Brain pericyte (primary cell): ENCODE data around the gene POLN.

Source experiments
- DNase-seq: peaks from one replicate; pipeline ENCODE4 v3.0.0-alpha.2; 2012; ENCODE audit warnings: low read depth, low spot score

The POLN gene

GRCh38 chr4:2059726-2060602 is 182.0 kb downstream of the POLN start:
- DNase-seq = no peak

DNA sequence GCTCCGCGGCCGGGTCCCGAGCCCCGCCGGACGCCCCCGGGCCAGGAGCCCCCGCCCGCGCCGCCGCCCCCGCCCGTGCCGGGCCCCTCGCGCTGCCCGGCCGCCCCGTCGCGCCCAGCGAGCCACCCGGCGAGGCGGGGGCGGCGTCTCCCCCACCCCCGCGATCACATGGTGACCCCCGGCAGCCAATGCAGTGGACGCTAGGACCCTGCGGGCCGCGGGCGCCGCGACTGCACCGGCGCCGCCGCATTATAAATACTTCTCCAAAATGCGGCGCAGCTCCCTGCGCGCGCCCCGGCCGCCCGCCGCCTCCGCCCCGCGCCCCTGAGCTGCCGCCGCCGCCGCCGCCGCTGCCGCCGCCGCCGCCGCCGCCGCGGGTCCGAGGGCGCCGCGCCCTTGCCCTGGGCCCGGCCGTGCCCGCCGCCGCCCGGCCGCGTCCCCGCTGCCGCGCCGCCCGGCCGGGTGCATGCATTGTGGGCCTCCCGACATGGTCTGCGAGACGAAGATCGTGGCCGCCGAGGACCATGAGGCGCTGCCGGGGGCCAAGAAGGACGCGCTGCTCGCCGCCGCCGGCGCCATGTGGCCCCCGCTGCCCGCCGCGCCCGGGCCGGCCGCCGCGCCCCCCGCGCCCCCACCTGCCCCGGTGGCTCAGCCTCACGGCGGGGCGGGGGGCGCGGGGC is 182.7 kb downstream of the POLN start, which contains the start of gene NAT8L:
NAT8L (plus strand) TSS at position 282 of the 680 bp plus-strand sequence; CDS start at position 467, 185 bp downstream.
- no peak for DNase-seq

DNA sequence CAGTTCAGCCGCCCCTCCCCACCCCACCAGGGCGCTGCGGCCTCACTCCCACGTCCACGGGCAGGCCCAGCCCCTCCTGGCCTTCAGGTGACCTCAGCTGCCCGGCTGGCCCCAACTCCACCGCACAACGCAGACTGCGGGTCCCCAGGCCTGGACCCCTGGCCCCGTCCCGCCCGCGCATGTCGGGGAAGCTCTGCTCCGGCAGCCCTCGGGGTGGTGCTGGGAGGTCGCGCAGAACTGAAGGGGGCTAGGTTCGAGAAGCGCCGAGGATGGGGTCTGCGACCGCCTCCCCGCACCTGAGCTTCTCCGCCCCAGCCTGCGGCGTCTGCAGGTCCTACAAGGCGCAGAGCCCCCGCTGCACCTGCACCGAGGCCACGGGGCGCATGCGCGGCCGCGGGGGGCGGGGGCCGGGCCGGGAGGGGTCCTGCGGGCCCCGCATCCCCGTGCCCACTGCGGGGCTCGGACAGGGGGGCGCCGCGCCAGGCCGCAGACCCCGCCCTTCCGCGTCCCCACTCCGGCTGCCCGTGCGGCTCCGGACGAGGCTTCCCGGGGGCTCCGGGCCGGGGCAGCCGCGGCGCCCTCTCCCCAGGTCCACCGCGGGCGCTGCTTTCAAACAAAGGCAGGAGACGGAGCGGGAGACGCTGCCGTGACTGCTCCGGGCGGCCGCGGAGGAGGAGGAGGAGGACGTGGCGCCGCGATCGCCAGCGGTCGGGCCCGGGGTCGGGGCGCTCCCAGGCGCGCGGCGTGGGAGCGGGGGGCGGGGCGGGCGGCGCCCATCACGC is 183.5 kb downstream of the POLN start:
- no peak for DNase-seq

GRCh38 chr4:2057382-2058065 is 184.4 kb downstream of the POLN start:
- no peak for DNase-seq

DNA sequence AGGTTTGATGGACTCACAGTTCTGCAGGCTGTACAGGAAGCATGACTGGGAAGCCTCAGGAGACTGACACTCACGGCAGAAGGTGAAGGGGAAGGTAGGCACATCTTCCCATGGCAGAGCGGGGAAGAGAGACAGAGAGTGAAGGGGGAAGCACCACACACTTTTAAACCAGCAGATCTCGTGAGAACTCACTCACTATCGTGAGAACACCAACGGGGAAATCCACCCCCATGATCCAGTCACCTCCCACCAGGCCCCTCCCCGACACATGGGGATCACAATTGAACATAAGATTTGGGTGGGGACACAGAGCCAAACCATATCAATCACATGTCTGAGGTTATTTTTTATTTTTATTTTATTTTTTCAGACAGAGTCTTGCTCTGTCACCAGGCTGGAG is 187.7 kb downstream of the POLN start:
- DNase-seq = no peak

DNA sequence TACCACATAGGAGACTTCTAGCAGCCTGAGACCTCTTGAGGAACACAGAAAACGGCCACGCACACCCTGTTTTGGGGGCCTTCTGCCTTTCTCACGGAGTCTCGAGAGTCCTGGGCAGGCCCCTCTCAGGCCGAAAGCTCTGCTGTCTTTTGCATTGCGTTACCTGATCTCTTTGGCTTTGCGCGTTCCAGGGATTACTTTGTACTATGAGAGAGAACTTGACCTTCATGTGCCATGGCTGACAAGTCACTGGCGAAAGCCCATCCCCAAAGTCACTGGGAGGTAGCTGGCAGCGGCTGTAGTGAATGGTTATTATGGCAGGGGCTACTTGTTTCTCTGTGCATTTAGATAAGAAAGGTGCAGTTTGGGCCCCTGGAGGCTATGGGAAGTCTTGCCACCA is 190.8 kb downstream of the POLN start:
- no peak for DNase-seq

DNA sequence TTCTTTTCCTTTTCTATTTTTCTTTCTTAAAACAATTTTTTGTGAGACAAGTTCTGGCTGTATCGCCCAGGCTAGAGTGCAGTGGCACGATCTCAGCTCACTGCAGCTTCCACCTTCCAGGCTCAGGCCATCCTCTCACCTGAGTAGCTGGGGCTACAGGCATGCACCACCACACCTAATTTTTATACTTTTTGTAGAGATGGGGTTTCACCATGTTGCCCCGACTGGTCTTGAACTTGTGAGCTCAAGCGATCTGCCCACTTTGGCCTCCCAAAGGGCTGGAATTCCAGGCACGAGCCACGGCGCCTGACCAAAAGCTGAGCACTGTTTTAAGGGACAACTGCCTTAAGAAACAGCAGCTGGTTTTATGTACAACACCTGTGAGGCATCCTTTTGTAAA is 192.1 kb downstream of the POLN start:
- DNase-seq = no peak

GRCh38 chr4:2049381-2049780 is 192.5 kb downstream of the POLN start:
- no peak for DNase-seq

DNA sequence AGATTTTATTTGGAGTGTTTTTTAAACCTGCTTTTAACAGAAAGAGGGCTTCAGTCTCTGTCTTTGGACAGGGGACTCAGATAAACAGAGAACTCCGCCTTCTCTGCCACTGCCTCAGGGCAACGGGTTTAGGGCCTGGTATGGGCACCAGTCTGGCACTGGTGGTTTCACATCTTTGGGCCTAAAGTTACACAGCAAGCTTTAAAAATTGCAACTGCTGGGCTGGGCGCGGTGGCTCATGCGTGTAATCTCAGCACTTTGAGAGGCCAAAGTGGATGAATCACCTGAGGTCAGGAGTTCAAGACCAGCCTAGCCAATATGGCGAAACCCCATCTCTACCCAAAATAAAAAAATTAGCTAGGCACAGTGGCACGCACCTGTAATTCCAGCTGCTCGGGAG is 193.1 kb downstream of the POLN start:
- no peak for DNase-seq

- no peak for DNase-seq
Observed at GRCh38 chr4:2047781-2048581, 193.9 kb downstream of the POLN start.

GRCh38 chr4:2047031-2047660 is 194.8 kb downstream of the POLN start:
- no peak for DNase-seq

DNA sequence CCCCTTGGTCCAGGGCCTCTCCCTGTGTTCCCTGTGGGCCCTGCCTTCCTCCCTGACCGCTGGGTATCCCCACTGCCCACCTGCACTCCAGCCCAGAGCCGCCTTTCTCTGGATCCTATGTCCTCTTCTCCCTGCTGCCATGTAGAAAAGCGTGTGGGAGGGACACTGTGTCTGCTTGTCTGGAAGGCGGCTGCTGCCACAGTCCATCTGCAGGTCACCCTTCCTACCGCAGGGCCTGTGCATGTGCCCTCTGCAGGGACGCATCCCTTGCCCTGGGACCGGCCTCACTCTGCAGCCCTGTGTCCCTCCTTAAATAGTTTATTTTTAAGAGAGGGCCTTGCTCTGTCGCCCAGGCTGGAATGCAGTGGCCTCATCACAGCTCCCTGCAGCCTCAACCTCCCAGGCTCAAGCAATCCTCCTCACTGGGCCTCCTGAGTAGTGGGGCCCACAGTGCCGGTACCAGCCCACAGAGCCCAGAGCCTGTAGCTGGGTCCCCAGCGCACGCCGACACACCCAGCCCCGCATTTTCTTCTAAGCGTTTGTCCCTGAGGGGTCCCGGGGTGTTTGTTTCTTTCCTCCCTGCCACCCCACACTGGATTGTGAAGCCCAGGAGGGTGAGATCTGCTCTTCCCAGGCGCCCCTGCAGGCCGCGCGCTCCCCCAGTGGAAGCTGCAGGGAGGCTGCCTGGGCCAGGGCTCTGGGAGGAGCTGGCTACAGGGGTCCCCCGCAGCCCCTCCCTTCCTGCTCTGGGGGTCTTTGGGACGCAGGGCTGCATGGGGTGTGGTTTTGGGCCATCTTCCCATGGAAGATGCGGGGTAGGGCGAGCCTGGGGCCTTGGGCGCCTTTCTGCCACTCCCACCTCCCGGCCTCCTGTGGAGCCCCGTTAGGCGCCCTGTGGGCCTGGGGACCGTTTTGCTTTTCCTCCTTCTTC is 195.6 kb downstream of the POLN start:
- DNase-seq = no peak

- DNase-seq = no peak
Observed at GRCh38 chr4:2045518-2045951, 196.4 kb downstream of the POLN start.

DNA sequence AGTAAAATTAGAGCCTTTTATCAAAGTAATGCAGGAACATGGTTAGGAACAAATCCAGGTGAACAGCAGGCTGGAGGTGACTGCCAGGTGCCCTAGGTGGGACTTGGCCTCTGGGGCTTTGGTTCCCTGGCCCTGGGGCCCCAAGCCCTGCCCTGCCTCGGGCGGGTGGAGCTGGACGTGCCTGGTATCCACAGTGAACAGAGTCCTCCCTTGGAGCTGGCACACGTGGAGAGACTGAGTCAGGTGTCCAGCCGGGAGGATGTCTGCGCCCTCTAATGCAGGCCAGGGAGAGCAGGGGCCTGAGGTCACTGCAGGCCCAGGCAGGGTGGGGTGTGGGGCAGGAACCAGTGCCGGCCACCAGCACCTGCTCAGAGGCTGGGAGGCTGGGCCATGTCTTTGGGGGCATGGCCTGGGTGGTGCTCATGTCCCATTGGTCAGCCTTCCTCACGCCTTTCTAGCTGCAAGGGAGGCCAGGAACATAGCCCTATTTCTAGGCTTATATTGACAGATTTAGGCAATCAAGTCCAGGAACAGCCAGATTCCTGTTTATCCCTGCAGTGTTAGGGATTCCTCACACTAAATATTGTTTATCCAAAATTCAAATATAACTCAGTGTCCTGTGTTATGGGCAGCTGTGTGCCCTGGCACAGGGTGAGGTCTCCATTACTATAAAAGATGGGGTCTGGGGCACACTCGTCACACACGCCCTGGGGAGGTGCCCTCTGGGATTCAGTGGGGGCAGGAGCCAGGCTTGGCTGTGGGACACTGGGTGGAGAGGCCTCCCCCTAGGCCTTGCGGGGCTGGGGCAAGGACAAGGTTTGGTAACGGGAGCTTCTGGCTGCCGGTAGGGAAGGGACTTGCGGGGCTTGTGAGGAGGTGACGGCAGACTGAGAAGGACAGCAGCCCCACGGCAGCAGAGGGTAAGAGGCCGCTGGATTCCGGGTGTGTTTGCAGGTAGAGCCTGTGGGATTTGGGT is 197.1 kb downstream of the POLN start:
- DNase-seq = no peak

- DNase-seq = no peak
Observed at GRCh38 chr4:2044119-2044485, 197.8 kb downstream of the POLN start.

- DNase-seq = no peak
Observed at GRCh38 chr4:2043396-2044118, 198.4 kb downstream of the POLN start.

DNA sequence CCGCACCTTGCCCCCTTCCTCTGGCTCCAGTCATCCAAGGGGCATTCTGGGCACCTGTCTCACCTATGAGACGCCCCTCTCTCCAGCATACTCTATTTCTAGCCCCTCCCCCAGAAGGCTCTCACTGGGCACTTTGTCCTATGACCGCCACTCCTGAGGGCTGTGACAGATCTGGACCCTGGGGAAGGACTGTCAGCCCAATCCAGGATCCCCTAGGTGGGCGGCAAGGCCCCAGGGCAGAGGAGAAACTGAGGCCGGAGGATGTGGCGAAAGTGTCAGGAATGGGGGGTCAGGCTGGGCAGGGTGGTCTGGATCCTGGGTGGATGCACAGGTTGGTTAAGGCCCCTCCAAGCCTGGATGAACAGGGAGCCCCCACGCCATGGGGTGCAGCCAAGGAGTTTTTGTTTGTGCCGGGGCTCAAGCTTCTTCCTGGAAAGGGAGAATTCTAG is 198.9 kb downstream of the POLN start:
- no peak for DNase-seq
